ENCODE measurements around the gene SHMT2.

SHMT2 gene

DNA sequence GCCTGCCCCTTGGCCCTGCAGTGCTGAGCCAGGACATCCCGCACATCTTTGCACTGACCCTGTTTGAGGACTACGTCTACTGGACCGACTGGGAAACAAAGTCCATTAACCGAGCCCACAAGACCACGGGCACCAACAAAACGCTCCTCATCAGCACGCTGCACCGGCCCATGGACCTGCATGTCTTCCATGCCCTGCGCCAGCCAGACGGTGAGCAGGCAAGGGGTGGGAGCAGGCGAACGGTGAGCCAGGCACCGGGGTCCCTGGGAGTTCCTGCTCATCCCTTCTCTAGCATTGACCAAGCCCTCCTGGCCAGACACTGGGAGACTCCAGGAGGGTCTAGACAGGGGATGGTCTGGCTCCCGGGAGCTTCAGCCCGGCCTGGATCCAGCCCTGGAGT, 30.3 kb upstream of the SHMT2 start:
- no peak for DNase-seq

DNA sequence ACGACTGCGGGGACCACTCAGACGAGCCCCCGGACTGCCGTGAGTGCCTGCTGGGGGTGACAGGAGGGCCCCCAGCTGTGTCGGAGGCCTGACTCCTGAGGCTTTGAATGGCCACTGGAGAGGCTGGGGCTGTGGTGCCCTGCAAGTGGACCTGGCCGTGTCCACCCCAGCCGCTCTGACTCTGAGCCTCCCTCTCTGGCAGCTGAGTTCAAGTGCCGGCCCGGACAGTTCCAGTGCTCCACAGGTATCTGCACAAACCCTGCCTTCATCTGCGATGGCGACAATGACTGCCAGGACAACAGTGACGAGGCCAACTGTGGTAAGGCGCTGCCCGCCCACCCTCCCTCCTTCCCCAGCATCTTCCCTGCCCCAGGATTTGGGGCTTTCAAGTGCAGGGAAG, 29.0 kb upstream of the SHMT2 start:
- DNase-seq: no peak

DNA sequence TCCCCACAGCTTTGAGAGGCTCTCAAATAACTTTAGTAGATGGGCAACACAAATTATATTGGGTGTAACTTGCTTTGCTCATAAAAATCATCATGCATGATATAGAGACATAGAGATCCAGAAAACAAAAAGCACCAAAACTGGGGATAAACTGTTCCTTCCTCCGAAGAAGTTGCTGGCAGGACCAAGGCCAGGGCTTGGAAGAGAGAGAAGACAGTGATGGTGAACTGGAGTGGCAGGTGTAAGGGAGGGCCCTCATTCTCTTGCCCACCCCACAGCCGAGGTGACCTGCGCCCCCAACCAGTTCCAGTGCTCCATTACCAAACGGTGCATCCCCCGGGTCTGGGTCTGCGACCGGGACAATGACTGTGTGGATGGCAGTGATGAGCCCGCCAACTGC, 28.3 kb upstream of the SHMT2 start:
- DNase-seq: no peak

GRCh38 chr12:57201631-57202030, 27.9 kb upstream of the SHMT2 start:
- DNase-seq: no peak

GRCh38 chr12:57202321-57202720, 27.2 kb upstream of the SHMT2 start:
- no peak for DNase-seq

- no peak for DNase-seq
Observed at GRCh38 chr12:57203201-57203600, 26.3 kb upstream of the SHMT2 start.

GRCh38 chr12:57203791-57204190, 25.7 kb upstream of the SHMT2 start:
- no peak for DNase-seq

- no peak for DNase-seq
Observed at GRCh38 chr12:57204454-57204853, 25.1 kb upstream of the SHMT2 start.

- DNase-seq: no peak
Observed at GRCh38 chr12:57205186-57205585, 24.3 kb upstream of the SHMT2 start.

GRCh38 chr12:57205931-57206330, 23.6 kb upstream of the SHMT2 start:
- DNase-seq: no peak

DNA sequence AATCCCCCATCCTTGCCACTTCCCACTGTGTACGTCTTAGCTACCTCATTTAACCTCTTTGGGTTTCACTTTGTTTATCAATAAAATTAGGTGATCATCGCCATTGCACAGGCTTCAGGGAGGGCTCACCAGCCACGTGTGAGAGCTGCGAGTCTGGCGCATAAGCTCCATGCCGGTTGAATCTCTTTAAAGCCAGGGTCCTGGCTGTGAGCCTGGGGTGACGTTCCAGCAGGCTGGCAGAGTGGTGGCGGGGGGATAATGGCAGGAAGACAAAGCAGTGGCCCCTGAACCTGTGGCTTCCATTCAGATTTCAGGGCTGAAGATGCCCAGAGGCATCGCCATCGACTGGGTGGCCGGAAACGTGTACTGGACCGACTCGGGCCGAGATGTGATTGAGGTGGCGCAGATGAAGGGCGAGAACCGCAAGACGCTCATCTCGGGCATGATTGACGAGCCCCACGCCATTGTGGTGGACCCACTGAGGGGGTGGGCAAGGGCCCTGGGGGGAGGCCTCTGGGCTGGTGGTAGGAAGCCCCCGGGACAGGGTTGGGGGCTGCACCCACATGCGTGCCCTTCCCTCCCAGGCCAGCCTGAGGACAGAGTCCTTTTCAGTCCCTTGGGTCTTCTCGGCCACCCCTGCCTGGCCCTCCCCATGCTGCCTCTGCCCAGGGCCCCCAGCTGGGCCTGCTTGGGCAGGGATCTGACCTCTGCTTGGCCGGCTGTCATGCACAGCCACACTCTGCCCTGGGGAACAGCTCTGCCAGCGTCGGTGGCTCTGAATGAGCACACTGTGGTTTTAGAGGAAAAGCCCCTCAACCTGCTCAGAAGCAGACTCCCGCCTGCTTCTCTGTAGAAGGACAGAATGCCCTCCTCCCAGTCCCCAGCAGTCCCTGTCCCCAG, 21.5 kb upstream of the SHMT2 start:
- no peak for DNase-seq

GRCh38 chr12:57208631-57209282, 20.8 kb upstream of the SHMT2 start:
- DNase-seq: no peak

DNA sequence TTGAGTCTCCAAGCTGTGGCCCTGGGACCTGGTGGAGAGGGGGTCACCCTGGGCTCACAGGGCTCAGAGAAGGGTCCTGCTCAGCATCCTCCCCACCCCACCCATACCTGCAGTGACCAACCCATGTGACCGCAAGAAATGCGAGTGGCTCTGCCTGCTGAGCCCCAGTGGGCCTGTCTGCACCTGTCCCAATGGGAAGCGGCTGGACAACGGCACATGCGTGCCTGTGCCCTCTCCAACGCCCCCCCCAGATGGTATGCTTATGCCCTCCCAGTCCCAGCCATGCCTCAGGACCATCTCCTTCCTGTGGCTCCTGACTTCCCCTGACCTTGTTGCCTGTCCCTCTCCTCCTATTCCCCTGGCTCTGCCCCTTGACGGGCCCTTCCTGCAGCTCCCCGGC, 19.6 kb upstream of the SHMT2 start:
- no peak for DNase-seq

DNA sequence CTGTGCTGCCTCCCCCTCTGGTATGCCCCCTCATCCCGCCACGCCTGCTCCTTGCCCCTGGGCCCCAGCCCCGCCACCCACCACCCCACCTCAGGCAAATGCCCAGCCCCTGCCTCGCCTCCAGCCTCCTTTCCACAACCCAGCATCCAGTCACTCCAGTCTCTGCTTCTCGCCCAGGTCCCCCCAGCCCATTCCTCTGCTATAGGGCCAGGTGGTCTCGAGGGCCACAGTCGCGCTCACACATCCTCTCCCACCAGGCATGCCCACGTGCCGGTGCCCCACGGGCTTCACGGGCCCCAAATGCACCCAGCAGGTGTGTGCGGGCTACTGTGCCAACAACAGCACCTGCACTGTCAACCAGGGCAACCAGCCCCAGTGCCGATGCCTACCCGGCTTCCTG, 19.1 kb upstream of the SHMT2 start:
- DNase-seq: no peak

- DNase-seq: no peak
Observed at GRCh38 chr12:57210926-57211692, 18.4 kb upstream of the SHMT2 start.

GRCh38 chr12:57211791-57212700, 17.5 kb upstream of the SHMT2 start:
- DNase-seq: no peak

- DNase-seq: no peak
Observed at GRCh38 chr12:57212701-57213057, 16.8 kb upstream of the SHMT2 start.

DNA sequence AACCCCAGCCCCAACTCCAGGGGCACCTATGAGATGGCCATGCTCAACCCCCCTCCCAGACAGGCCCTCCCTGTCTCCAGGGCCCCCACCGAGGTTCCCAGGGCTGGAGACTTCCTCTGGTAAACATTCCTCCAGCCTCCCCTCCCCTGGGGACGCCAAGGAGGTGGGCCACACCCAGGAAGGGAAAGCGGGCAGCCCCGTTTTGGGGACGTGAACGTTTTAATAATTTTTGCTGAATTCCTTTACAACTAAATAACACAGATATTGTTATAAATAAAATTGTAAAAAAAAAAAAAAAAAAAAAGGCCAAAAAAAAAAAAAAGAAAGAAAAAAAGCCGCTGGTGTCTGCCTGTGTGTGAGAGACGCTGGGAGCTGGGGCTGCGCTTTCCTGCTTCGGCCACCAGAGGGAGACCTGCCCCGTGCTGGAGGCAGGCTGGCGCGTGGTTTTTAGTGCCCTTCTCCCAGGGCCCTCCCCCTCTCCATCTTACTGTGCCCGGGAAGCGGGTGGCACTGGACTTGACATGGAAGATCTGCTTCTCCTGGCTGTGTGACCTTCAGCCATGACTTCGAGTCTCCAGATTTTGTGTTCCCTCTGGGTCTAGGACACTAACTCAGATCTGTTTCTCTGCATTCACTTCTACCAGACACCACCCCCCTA, 16.3 kb upstream of the SHMT2 start:
- DNase-seq: peak; percentile 83

GRCh38 chr12:57213763-57214397, 15.6 kb upstream of the SHMT2 start:
- DNase-seq: no peak

- DNase-seq: peak; percentile 71
Observed at GRCh38 chr12:57214398-57214781, 15.1 kb upstream of the SHMT2 start.

DNA sequence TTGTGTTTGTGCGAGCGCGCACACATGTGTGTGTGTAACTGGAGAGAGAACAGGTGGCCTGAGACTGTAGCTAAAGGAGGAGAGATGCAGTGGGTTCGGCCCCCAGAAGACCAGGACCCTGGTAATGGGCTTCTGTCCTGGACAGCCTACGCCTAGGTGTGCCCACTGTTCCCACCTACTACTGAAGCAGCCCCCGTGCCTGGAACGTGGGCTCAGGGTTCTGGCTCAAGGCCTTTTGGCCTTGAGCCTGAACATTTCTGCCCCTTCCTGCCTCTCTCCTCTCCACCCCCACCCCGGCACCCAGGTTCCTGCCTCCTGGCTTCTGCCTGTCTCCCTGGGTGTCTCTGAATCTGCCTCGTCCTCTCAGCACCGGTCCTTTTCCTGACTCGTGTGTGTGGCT, 14.4 kb upstream of the SHMT2 start:
- DNase-seq: no peak

DNA sequence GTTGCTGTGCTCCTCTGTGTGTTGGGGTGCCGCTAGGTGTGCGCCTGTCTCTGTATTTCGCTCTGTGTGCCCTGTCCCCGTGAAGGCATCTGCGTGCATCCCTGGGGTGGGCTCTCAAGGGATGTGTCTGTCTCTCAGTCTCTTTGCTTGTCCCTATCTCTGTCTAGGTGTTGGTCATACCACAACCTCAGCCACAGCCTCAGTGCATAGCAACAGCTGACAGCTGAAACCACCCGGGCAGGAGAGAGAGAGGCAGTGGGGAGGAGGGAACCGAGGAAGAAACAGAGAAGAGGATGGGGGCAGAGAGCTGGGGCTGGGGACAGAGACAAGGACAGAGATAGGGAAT, 13.9 kb upstream of the SHMT2 start:
- DNase-seq: peak; percentile 56

Data from CD4-positive, alpha-beta T cell treated with Interleukin-15 for 1 hour (primary cell).